ENCODE results near the gene HTR1B. TPM values are rescaled to one million over a fixed set of nuclear protein-coding genes. Genes with fewer than 3 reads are reported as not detected.

HTR1B gene
- total RNA-seq, 1 donor from 2014 or later, result 1.9 TPM

DNA sequence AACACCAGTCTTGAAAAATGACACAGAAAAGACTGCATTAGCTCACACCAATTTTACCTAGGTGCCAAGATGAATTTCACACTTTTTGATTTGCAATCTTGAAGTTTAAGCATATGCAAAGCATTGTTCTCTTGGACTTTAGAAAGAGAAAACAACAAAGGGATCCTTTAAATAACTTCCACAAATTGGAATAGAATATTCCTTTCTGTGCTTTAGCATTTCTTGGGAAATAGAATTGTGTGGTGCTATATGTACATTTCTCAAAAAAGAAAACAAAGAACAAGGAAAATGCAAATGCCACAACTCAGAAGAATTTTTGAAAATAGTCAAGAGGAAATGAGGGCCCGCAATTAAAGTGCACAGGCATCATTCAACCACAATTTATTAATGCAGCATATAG lies 17.0 kb downstream of the HTR1B start:
- no peak overlapping the region for H3K27ac Mint-ChIP-seq
- H3K36me3 Mint-ChIP-seq, result no peaks in the 10 kb centered on the region
- no peaks in the 10 kb centered on the region for H3K27me3 Mint-ChIP-seq
- DNase-seq (ENCODE audit: extremely low spot score, unreplicated experiment), result no peak
- H3K4me1 Mint-ChIP-seq (ENCODE audit: unreplicated experiment), result no peaks in the 10 kb centered on the region
- H3K4me3 Mint-ChIP-seq, result no peak overlapping the region
- TF ChIP-seq, protein P1, sequence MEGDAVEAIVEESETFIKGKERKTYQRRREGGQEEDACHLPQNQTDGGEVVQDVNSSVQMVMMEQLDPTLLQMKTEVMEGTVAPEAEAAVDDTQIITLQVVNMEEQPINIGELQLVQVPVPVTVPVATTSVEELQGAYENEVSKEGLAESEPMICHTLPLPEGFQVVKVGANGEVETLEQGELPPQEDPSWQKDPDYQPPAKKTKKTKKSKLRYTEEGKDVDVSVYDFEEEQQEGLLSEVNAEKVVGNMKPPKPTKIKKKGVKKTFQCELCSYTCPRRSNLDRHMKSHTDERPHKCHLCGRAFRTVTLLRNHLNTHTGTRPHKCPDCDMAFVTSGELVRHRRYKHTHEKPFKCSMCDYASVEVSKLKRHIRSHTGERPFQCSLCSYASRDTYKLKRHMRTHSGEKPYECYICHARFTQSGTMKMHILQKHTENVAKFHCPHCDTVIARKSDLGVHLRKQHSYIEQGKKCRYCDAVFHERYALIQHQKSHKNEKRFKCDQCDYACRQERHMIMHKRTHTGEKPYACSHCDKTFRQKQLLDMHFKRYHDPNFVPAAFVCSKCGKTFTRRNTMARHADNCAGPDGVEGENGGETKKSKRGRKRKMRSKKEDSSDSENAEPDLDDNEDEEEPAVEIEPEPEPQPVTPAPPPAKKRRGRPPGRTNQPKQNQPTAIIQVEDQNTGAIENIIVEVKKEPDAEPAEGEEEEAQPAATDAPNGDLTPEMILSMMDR (conservative IDR thresholded peaks at IDR 0.05), result no peak
- no peaks in the 10 kb centered on the region for H3K9me3 Mint-ChIP-seq

DNA sequence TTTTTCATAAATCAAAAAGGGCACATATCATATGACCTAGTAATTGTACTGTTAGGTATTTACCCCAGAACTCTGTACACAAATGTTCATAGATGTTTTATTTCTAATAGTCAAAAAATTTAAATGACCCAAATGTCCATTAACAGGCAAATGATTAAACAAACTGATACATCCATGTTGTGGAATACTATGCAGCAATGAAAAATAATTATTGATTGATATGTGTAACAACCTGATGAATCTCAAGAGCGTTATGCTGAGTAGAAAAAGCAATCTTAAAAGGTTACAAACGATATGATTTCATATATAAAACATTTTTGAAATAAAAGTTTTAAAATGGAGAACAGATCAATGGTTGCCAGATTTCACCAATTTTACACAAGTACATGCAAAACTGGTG lies 18.1 kb downstream of the HTR1B start:
- TF ChIP-seq, protein P1 (conservative IDR thresholded peaks at IDR 0.05), result no peak
- no peaks in the 10 kb centered on the region for H3K36me3 Mint-ChIP-seq
- no peaks in the 10 kb centered on the region for H3K9me3 Mint-ChIP-seq
- H3K4me1 Mint-ChIP-seq (ENCODE audit: unreplicated experiment), result no peaks in the 10 kb centered on the region
- DNase-seq (ENCODE audit: extremely low spot score, unreplicated experiment), result no peak
- H3K27me3 Mint-ChIP-seq, result no peaks in the 10 kb centered on the region
- no peak overlapping the region for H3K4me3 Mint-ChIP-seq
- no peak overlapping the region for H3K27ac Mint-ChIP-seq

DNA sequence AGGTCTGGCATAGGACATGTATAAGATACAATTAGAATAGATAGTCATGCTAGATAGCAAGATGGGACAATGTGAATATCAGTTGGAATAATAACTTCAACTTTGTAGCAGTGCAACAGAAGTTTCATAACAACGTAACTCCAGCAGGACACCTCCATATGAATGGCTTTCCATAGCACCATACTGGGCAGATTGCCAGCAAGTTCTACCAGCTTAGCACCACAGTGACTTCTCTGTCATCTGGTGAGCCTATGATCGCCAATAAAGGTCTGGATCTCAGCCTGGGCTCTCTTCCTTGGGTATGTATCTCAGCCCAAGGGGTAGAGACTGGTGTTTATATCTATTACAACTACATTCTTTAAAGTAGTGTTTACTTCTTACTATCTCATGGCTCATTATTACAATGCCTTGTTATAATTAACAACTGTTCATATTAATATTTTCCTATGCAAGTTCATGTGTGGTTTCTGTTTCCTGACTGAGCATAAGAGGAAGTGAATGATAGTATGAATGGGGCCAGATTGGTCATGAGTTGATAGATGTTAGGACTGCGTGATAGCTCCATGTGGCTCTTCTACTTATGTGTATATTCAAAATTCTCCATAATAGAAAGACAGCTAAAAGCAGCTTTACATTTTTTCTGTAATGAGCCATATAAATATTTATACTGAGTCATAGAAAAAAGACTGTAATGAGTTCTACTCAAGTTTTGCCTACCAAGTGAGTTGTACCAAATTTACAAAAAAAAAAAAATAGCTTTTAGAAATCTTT lies 22.9 kb downstream of the HTR1B start:
- TF ChIP-seq, protein P1 (conservative IDR thresholded peaks at IDR 0.05), result no peak
- Mint-ChIP-seq H3K36me3 (no peaks in the 10 kb centered on the region), H3K4me3 (no peak overlapping the region), H3K9me3 (no peaks in the 10 kb centered on the region), H3K27ac (no peak overlapping the region), H3K27me3 (no peaks in the 10 kb centered on the region), H3K4me1 (ENCODE audit: unreplicated experiment) (no peaks in the 10 kb centered on the region)
- no peak for DNase-seq (ENCODE audit: extremely low spot score, unreplicated experiment)

GRCh38 chr6:77433888-77434287 lies 29.4 kb downstream of the HTR1B start:
- TF ChIP-seq, protein P1 (conservative IDR thresholded peaks at IDR 0.05), result no peak
- Mint-ChIP-seq H3K27ac (no peak overlapping the region), H3K36me3 (no peaks in the 10 kb centered on the region), H3K9me3 (no peaks in the 10 kb centered on the region), H3K27me3 (no peaks in the 10 kb centered on the region), H3K4me1 (ENCODE audit: unreplicated experiment) (no peaks in the 10 kb centered on the region), H3K4me3 (no peak overlapping the region)
- no peak for DNase-seq (ENCODE audit: extremely low spot score, unreplicated experiment)

DNA sequence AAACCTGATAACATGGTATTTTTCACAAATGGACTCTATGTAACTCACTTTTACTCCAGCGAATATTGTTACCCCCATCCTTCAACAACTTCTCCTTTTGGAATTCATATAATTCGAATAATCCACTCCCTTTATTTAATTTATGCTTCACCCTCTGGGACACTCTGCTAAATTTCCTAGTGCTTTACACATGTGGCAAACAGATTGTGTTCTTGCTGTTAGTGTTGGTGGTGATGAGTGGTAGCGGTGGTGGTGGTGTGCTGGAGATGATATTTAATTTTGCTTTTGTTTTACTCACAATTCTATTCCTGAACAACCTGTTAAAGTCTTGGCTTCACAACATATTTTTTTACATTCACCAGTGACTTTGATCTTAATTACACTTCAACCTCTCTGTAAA lies 32.8 kb downstream of the HTR1B start:
- H3K4me1 Mint-ChIP-seq (ENCODE audit: unreplicated experiment), result no peaks in the 10 kb centered on the region
- TF ChIP-seq, protein P1 (conservative IDR thresholded peaks at IDR 0.05), result no peak
- H3K9me3 Mint-ChIP-seq, result no peaks in the 10 kb centered on the region
- no peaks in the 10 kb centered on the region for H3K27me3 Mint-ChIP-seq
- H3K36me3 Mint-ChIP-seq, result no peaks in the 10 kb centered on the region
- H3K4me3 Mint-ChIP-seq, result no peak overlapping the region
- no peak overlapping the region for H3K27ac Mint-ChIP-seq
- DNase-seq (ENCODE audit: extremely low spot score, unreplicated experiment), result no peak

Measured in type B pancreatic cell (in vitro differentiated cells).